Omental fat pad (tissue), 4 donors: ENCODE measurements around the gene SLC35G2. TPM values are rescaled to one million over a fixed set of nuclear protein-coding genes. Genes with fewer than 3 reads are reported as not detected.
"Not testable (repeated sequence)": the region's sequence is repeated elsewhere in the genome, so short reads cannot be mapped to it uniquely, and the experiment has no call there.

ENCODE experiments used
- ATAC-seq: fragments of 150-250 bp; one replicate; pipeline ENCODE4 v1.9.1; 2016; ENCODE audit warnings: mild to moderate bottlenecking, moderate library complexity; ENCODE audit not compliant: low FRiP score
- DNase-seq: peaks from one replicate; pipeline ENCODE4 v3.0.0-alpha.2; 2019; ENCODE audit warnings: low spot score
- CTCF ChIP-seq, 3 donors: fragments of 450-650 bp; IDR thresholded peaks; one replicate each; pipeline ENCODE4 v1.5.1; 2016 to 2017; ENCODE audit warnings: antibody characterized with exemption in 3 of 3, mild to moderate bottlenecking in 3 of 3, moderate library complexity in 2 of 3
- total RNA-seq, 4 donors: library from RNA; depleted of rRNA; stranded (reverse); fragments of >200 nt; gene quantifications; one replicate each; pipeline ENCODE4 v1.1.0, GENCODE V29; 2016

SLC35G2 gene
- total RNA-seq, 4 donors from 2014 or later = 9.1 to 27.8 (median 11.6) TPM

- DNase-seq (no peak), ATAC-seq (no peak)
- TF ChIP-seq CTCF (IDR thresholded peaks at IDR 0.05) = no peak
These were observed 28.9 kb upstream of the SLC35G2 start for GRCh38 chr3:136789976-136790375.

GRCh38 chr3:136790786-136791185 lies 28.1 kb upstream of the SLC35G2 start:
- ATAC-seq (no peak), DNase-seq (no peak)
- TF ChIP-seq CTCF (IDR thresholded peaks at IDR 0.05) = no peak

GRCh38 chr3:136792556-136793330 lies 26.2 kb upstream of the SLC35G2 start:
- no peak for TF ChIP-seq CTCF (IDR thresholded peaks at IDR 0.05)
- ATAC-seq (no peak), DNase-seq (no peak)

- ATAC-seq, DNase-seq: not testable (repeated sequence)
These were observed 17.8 kb upstream of the SLC35G2 start for GRCh38 chr3:136801146-136801545.

GRCh38 chr3:136802481-136802996 lies 16.4 kb upstream of the SLC35G2 start:
- DNase-seq (no peak), ATAC-seq (no peak)
- TF ChIP-seq CTCF (IDR thresholded peaks at IDR 0.05) = no peak

- DNase-seq (no peak), ATAC-seq (no peak)
- TF ChIP-seq CTCF (IDR thresholded peaks at IDR 0.05) = no peak
These were observed 14.8 kb upstream of the SLC35G2 start for GRCh38 chr3:136804141-136804540.

GRCh38 chr3:136804813-136805212 lies 14.1 kb upstream of the SLC35G2 start:
- ATAC-seq (no peak), DNase-seq (no peak)
- TF ChIP-seq CTCF (IDR thresholded peaks at IDR 0.05) = no peak
